GM12878 (cell line): Measurements from ENCODE around the gene GAL. TPM values are rescaled to one million over a fixed set of nuclear protein-coding genes. Genes with fewer than 3 reads are reported as not detected.

Experiments used
- ATAC-seq: fragments of 200-7000 bp; cut with Tn5 transposase; 3 replicates; pipeline ENCODE4 v1.9.1; 2020; ENCODE audit warnings: mild to moderate bottlenecking, moderate library complexity
- BruUV-seq: library from RNA; stranded (reverse); fragments of 400-500 nt; replicated peaks from 2 replicates; lab custom pipeline; 2021; lab: Mats Ljungman, UMichigan
- CTCF ChIA-PET: fragments of 300-600 bp; sonication (Branson Sonifier 250); formaldehyde crosslinking; extraction: SDS; loops from one replicate; lab custom pipeline; 2021; ENCODE audit warnings: inconsistent platforms; lab: Yijun Ruan, JAX
- POLR2A ChIA-PET: fragments of 350-600 bp; formaldehyde crosslinking; extraction: SDS; loops from one replicate; lab custom pipeline; 2021; ENCODE audit warnings: inconsistent platforms; lab: Charles Lee
- RAD21 ChIA-PET: fragments of 300-600 bp; sonication (Branson Sonifier 250); formaldehyde crosslinking; loops from one replicate; lab custom pipeline; 2023; ENCODE audit warnings: antibody characterized with exemption; ENCODE audit not compliant: unreplicated experiment; lab: Charles Lee
- SMC1A ChIA-PET: fragments of 300-600 bp; sonication (Branson Sonifier 250); formaldehyde crosslinking; loops from one replicate; lab custom pipeline; 2023; ENCODE audit not compliant: unreplicated experiment, uncharacterized antibody; lab: Charles Lee
- DNase-seq: peaks from one replicate; pipeline ENCODE4 v3.0.0-alpha.2; 2011; ENCODE audit warnings: low read depth, low spot score
- FAIRE-seq: peaks from 3 replicates; lab custom pipeline; 2011; peaks lifted over from hg19 to GRCh38; lab: Jason Lieb, UNC
- H2AFZ ChIP-seq: 2 replicates; pipeline ENCODE4 v1.6.0; 2011; ENCODE audit warnings: low read depth, low read length, control low read depth; ENCODE audit not compliant: control insufficient read depth
- H3K27ac ChIP-seq: 2 replicates; pipeline ENCODE4 v1.5.1; 2011; ENCODE audit warnings: control low read depth; ENCODE audit not compliant: control insufficient read depth, insufficient read depth
- H3K27me3 ChIP-seq, 2 experiments: replicated peaks in 1 of 2; 2 replicates each; pipeline versions ENCODE4 v1.6.0 to v1.6.1; 2011; ENCODE audit warnings: low read length in 1 of 2; ENCODE audit not compliant: control insufficient read depth in 2 of 2, insufficient read depth in 2 of 2
- H3K36me3 ChIP-seq, 2 experiments: 2 replicates each; pipeline ENCODE4 v1.5.1; 2011; ENCODE audit warnings: low read length in 1 of 2; ENCODE audit not compliant: control insufficient read depth in 2 of 2, insufficient read depth in 2 of 2
- H3K4me1 ChIP-seq: 2 replicates; pipeline ENCODE4 v1.6.1; 2011; ENCODE audit warnings: mild to moderate bottlenecking, low read length, moderate library complexity, mixed read lengths; ENCODE audit not compliant: control insufficient read depth, insufficient read depth
- H3K4me2 ChIP-seq: 2 replicates; pipeline ENCODE4 v1.6.0; 2011; ENCODE audit warnings: control low read depth; ENCODE audit not compliant: control insufficient read depth, insufficient read depth
- H3K4me3 ChIP-seq: fragments of 200-600 bp; sonication (generic); 2 replicates; pipeline ENCODE4 v1.5.1; 2016
- H3K79me2 ChIP-seq: 2 replicates; pipeline ENCODE4 v1.6.0; 2011; ENCODE audit warnings: low read length; ENCODE audit not compliant: control insufficient read depth, insufficient read depth
- H3K9ac ChIP-seq: 2 replicates; pipeline ENCODE4 v1.8.0; 2011; ENCODE audit warnings: low read length, control low read depth, mixed read lengths; ENCODE audit not compliant: control insufficient read depth, insufficient read depth
- H3K9me3 ChIP-seq: replicated peaks from 3 replicates; pipeline ENCODE4 v1.5.1; 2011; ENCODE audit warnings: mild to moderate bottlenecking, low read length; ENCODE audit not compliant: control insufficient read depth, insufficient read depth
- H4K20me1 ChIP-seq: 2 replicates; pipeline ENCODE4 v1.6.0; 2011; ENCODE audit not compliant: control insufficient read depth, insufficient read depth
- ATF7 ChIP-seq: fragments of 450-650 bp; IDR thresholded peaks from 2 replicates; pipeline ENCODE4 v1.6.1; 2016; ENCODE audit warnings: low read depth, mild to moderate bottlenecking
- BCL11A ChIP-seq: IDR thresholded peaks from 2 replicates; pipeline ENCODE4 v1.6.1; 2011; ENCODE audit warnings: low read depth, low read length
- DPF2 ChIP-seq: fragments of 450-650 bp; IDR thresholded peaks from 2 replicates; pipeline ENCODE4 v1.6.1; 2017; ENCODE audit warnings: mild to moderate bottlenecking
- HDGF ChIP-seq: fragments of 450-650 bp; IDR thresholded peaks from 2 replicates; pipeline ENCODE4 v1.6.1; 2016; ENCODE audit warnings: antibody characterized with exemption
- KDM1A ChIP-seq: fragments of 200-600 bp; sonication (generic); IDR thresholded peaks from 2 replicates; pipeline ENCODE4 v1.6.1; 2016; ENCODE audit warnings: borderline replicate concordance
- RBBP5 ChIP-seq: fragments of 200-600 bp; sonication (generic); conservative IDR thresholded peaks from 2 replicates; pipeline ENCODE4 v1.6.1; 2016
- RCOR1 ChIP-seq: conservative IDR thresholded peaks from 2 replicates; pipeline ENCODE4 v1.6.1; 2012; ENCODE audit warnings: low read depth, low read length, improper control_type of control experiment
- RELB ChIP-seq: fragments of 450-650 bp; IDR thresholded peaks from 2 replicates; pipeline ENCODE4 v1.6.1; 2017; ENCODE audit warnings: low read depth, mild to moderate bottlenecking, moderate library complexity
- SRF ChIP-seq, 2 experiments: IDR thresholded peaks; 2 replicates each; pipeline ENCODE4 v1.6.1; 2011; ENCODE audit warnings: low read depth in 2 of 2, low read length in 2 of 2, mild to moderate bottlenecking in 1 of 2, moderate library complexity in 1 of 2
- ZNF274 ChIP-seq: IDR thresholded peaks from one replicate; pipeline ENCODE4 v1.8.0; 2011; ENCODE audit not compliant: insufficient read length, insufficient read depth
- WGBS: methylation state at CpG from one replicate; pipeline ENCODE4 v1.1.6; 2016; ENCODE audit warnings: low lambda C conversion rate; ENCODE audit not compliant: insufficient replicate concordance, insufficient coverage; ENCODE audit errors: missing lambda C conversion rate; 5-methylcytosine and 5-hydroxymethylcytosine counted together
- in situ Hi-C: fragments of 300-500 bp; cut with MboI; formaldehyde crosslinking; loops from 9 replicates; pipeline ENCODE4 v1.14.3; 2018; ENCODE audit warnings: mixed read lengths
- intact Hi-C: fragments of 100-400 bp; cut with micrococcal nuclease; formaldehyde crosslinking; loops from one replicate; pipeline ENCODE4 v1.14.2; 2022; ENCODE audit not compliant: unreplicated experiment
- polyA plus RNA-seq, 11 experiments: library from polyadenylated mRNA; depleted of rRNA in 4 of 11; unstranded in 6 of 11; stranded (reverse) in 5 of 11; fragments of >200 nt; fragmentation: Nextera tagmentation in 4 of 11; fragmentation: Illumina TruSeq in 1 of 11; extraction: Ambion mirVana in 4 of 11; extraction: Trizol in 1 of 11; gene quantifications; 1 replicate in 1 of 11; 2 replicates in 10 of 11; pipeline versions ENCODE4 v1.2.1 to v1.2.3, GENCODE V29; 2011 to 2016; ENCODE audit warnings: inconsistent platforms in 2 of 11, missing spikeins in 2 of 11, low read depth in 1 of 11
- total RNA-seq, 4 experiments: library from RNA; depleted of rRNA in 3 of 4; stranded (reverse); fragments of >200 nt in 3 of 4; fragmentation: Illumina TruSeq in 1 of 4; extraction: Trizol in 1 of 4; gene quantifications; 2 replicates each; pipeline versions ENCODE4 v1.2.1 to v1.2.3, GENCODE V29; 2013 to 2021

GAL gene
- total and polyA plus RNA-seq, 10 of the 15 experiments (the other 5 are each of a cell fraction or from before 2014, with no cell fraction given), result 0.35 TPM; not detected in 9

GRCh38 chr11:68667511-68668500 lies 16.5 kb upstream of the GAL start (continued):
- TF ChIP-seq RELB (no peak), RCOR1 (no peak), SRF (IDR thresholded peaks at IDR 0.05; ENCODE audit: low read depth in 2 of 2, low read length in 2 of 2) (no peak)

GRCh38 chr11:68669301-68670090 lies 14.8 kb upstream of the GAL start:
- no peak for DNase-seq
- no peaks in the 10 kb centered on the region; a peak in 1 of 4 replicates for H3K27me3 ChIP-seq
- TF ChIP-seq RBBP5 (no peak), ZNF274 (no peak), KDM1A (no peak), HDGF (no peak), BCL11A (no peak), DPF2 (no peak), ATF7 (no peak)
- no peaks in the 10 kb centered on the region for H3K9me3 ChIP-seq
- in situ Hi-C loops, result no loop called here
- RAD21 ChIA-PET, result no interaction called here
- H3K36me3 ChIP-seq, result no peaks in the 10 kb centered on the region
- no peak overlapping the region for H3K9ac ChIP-seq
- CTCF ChIA-PET, result no interaction called here
- no peak overlapping the region for H3K4me2 ChIP-seq
- no peaks in the 10 kb centered on the region for H3K79me2 ChIP-seq
- H3K4me3 ChIP-seq, result no peak overlapping the region
- POLR2A ChIA-PET, result no interaction called here
- H2AFZ ChIP-seq, result no peak overlapping the region
- no peak for FAIRE-seq
- intact Hi-C loops, result no loop called here
- 54% methylated on average over 24 of the region's 27 CpGs for WGBS
- no peaks in the 10 kb centered on the region for H3K4me1 ChIP-seq
- no peak overlapping the region for H3K27ac ChIP-seq
- BruUV-seq, result no TSS peak
- SMC1A ChIA-PET, result no interaction called here
- ATAC-seq, result no peak
- no peaks in the 10 kb centered on the region for H4K20me1 ChIP-seq
